Measurements from ENCODE around the gene FA2H.

FA2H gene

GRCh38 chr16:74721716-74722115 lies 52.9 kb downstream of the FA2H start:
- no peak for DNase-seq

DNA sequence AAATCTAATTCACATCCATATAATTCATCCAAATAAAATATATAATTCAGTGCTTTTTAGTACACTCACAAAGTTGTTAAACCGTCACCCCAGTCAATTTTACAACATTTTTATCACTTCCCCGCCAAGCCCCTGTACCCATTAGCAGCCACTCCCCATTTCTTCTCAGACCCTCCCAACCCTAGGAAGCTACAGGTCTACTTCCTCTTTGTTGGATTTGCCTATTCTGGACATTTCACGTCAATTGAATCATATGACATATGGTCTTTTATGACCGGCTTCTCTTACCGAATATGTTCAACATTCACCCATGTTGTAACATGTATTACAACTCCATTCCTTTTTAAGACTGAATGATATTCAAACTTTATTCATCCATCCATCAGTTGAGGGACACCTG lies 54.0 kb downstream of the FA2H start:
- DNase-seq: no peak

DNA sequence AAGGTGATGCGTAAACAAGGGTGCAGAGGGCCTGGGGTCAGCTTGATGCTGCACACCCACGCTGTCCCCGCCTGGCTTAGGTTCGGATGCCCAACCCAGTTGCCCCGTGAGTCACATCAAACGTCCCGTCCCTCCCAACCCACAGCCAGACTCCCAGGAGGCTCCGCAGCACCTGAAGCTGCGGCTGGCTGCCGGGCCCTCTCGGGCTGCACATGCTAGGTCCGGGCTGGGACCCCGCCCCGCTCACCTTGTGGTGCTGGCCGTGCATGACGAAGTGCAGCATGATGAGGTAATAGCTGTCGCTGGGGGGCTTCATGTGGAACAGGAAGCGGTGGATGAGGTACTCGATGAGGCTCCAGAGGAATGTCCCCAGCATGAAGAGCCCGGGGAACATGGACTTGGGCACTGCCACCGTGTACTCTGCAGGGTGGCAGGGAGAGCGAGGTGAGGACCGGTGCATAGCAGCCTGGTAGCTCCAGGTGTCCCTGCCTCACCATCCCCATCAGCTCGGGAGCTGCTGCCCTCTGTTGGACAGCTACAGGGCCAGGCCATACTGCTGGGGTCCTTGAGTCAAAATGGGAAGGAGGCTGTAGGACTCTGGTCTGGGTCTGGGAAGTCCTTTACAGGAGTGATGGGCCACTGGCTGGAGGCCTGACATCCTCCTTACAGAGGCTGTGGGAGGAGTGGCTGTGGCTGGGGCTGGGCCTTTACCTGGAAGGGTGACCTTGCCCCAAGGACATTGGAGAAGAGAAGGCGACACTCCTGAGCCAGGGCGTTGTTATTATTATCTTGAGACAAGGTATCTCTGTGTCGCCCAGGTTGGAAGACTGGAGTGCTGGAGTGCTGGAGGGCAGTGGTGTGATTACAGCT lies 55.6 kb downstream of the FA2H start:
- DNase-seq: no peak

DNA sequence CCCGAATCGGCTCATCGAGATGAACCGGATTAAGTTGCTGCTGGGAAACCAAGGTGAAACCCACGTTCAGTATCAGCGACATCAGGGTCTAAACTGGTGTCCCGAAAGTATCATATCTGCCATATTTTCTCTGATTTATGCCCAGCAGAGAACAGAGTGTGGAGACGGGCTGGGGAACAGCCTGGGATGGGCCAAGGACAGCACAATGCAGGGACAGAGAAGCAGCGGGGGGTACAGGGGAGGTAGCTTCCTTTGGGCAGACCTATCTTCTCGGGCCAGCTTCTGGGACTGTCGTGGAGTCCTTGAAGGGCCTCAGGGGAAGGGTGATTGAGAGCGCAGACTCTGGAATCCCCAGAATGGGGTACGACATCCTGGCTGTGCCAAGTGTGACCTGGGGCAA lies 56.5 kb downstream of the FA2H start:
- no peak for DNase-seq

DNA sequence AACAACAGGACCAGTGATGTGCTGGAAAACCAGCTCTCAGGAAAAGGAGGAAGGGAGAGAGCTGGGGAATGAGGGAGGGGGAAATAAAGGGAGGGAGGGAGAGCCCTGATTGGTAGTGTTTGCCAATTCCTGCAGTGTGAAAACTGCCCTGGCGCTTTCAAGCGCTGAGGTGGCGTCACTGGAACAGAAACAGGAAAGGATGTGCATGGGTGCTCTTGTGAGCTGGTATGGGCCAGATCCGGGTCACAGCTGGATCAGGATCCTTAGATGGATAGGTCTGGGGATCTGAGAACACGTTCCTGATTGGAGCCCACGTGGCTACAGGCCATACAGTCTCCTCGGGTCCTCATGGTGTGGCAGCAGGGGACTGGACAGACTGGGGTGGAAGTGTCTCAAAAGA lies 57.3 kb downstream of the FA2H start:
- no peak for DNase-seq

DNA sequence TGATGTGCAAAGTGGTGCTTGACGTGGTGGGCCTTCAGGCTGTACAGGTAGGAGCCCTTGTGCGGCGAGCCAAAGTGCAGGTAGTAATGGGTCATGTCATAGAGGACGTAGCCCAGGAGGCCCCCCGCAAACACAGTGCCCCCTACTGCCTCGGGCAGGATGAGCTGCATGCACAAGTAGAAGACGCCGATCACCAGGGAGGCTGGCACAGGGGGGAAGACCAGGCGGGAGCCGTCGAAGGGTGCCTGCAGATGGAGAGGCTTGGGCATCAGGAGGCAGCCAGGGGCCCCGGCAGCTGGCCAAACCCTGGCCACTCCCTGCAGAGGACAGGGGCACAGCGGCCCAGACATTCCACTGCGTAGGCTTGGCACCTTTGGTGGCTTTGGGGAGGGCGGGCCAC lies 58.3 kb downstream of the FA2H start:
- DNase-seq: no peak

- no peak for DNase-seq
These were observed 60.7 kb downstream of the FA2H start for GRCh38 chr16:74713876-74714275.

- no peak for DNase-seq
These were observed 61.3 kb downstream of the FA2H start for GRCh38 chr16:74713325-74713724.

DNA sequence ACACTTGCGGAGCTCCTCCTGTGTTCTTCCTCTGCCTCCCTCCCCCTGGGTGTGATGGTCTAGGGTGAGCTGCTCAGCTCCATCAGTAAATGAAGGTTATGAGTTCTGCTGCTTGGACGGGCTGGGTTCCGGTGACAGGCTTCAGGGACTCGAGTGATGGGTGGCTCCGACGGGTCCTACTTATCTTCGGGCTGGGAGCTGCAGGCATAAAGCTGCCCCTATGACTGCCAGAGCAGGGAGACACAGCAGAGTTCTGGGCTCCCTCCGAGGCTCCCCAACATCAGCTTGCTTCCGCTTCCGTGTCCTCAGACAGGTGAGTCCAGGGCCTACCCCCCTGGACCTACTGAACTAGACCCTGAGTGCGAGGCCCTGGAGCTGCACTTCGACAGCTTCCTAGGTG lies 62.7 kb downstream of the FA2H start:
- no peak for DNase-seq

DNA sequence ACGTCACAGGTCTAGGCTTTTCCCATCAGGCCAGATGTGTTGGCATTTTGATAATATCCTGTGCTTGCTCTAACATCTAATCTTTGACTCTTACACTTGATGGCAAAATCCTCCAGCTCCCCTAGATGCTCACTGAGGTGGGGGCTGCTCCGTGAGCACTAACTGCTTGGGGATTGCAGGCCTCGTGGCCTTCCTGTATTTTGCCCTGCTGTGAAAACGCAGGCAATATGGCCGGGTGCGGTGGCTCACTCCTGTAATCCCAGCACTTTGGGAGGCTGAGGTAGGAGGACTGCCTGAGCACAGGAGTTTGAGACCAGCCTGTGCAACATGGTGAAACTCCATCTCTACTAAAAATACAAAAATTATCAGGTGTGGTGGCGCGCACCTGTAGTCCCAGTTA lies 64.2 kb downstream of the FA2H start:
- no peak for DNase-seq

DNA sequence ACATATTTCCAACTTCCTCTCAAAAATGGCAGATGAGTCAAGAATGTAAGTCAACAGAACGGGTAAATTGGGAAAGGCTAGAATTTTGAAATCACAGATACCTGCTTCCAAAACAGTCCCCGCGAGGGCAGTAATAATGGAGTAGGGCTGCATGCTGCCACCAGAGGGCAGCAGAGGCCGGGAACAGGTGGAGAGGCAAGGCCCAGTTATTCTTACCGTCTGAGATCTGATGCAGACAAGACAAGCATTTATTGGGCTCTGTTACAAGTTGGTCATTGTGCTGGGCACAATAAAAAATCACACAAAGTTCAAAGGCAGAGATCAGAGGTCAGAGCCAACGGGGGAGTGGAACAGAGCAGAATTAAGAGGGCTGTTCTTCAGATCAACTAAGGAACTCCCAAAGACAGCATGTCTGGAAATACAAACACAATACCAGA lies 65.2 kb downstream of the FA2H start:
- peak; percentile 76 for DNase-seq

DNA sequence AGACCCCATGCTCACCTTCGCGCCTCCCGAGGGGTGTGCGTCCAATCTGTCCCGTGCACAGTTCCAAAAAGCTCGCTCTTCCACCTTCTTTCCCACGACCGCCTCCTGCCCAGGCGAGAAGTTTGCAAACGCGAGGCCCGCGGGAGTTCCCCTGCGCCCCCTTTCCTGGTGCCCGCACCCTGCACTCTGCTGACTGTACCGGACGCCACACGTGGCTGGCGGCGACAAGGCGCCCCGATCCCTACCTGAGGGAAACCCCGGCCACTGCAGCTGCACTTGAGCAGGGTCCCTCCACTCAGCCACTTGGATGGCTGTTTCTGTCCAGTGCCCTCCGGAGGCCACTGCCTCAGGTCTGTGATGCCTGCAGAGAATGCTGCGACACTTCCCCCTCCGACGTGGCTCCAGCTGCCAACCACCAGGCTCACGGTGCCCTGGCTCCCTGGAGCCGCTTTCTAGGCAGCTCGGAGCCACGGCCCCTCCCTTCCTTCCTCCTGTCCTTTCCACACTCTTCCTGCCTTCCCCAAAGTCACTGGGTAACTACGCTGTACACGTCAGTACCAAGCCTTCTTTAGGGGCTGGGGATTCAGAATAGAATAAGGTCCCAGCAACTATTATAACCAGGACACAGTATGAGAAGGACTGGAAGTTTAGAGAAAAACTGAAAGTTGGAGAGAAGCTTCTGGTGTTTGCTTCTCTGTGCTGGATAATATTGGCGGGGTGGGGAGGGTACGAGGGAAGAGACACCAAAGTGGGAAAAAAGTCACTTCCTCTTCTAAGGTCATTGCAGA lies 74.0 kb downstream of the FA2H start, which contains the start of gene MLKL:
TSS of gene MLKL (minus strand) at position 425 of the 788 bp plus-strand sequence. CDS start 5,105 bp downstream, outside the sequence.
- peak; percentile 59 for DNase-seq

- peak; percentile 56 for DNase-seq
These were observed 74.5 kb downstream of the FA2H start for GRCh38 chr16:74700116-74700437.

DNA sequence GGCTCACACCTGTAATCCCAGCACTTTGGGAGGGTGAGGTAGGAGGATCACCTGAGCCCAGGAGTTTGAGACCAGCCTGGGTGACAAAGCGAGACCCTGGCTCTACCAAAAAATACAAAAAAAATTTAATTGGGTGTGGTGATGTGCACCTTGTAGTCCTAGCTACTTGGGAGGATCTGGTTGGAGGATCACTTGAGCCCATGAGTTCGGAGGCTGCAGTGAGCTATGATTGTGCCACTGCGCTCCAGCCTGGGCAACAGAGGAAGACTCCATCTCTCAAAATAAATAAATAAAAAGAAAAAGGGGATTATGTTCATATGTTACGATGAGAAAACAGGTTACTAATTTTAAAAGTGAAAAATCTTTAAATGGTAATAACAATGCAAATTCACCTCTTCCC lies 75.0 kb downstream of the FA2H start:
- DNase-seq: no peak

GRCh38 chr16:74698222-74698621 lies 76.4 kb downstream of the FA2H start:
- DNase-seq: no peak

GRCh38 chr16:74695450-74696422 lies 78.9 kb downstream of the FA2H start:
- peak; percentile 75 for DNase-seq

DNA sequence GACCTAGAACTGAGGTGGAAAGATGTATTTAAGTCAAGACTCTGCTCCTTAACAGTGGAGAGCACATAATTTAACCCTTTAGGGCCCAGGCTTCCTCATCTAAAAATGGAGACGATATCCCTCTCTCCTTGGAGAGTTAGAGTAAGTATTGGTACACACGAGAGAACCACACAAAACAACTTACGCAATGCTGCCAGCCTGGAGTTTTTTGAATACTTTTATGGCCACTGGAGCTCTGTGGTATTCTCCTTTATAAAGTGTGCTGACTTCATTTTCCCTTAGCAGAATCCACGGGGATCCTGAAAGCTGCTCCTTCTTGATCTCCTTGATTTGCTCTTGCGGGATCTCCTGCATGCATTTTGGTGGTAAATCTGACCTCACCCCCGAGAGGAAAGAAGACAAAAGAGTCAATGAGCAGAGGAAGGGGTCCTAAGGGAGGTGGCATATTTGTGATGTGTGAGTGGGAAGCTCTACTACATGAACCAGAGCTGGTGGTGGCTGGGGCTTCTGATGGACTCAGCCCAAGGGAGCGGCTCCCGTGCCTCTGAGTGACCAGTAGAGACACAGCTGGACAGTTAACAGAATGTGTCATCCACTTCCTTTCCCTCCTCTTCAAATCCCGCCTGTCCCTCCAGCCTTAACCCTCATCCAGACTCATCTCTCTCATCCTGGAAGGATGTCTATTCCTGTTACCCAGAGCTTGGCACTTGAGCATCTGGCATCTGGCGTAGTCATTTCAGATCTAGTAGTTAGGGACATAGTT lies 83.3 kb downstream of the FA2H start:
- no peak for DNase-seq

DNA sequence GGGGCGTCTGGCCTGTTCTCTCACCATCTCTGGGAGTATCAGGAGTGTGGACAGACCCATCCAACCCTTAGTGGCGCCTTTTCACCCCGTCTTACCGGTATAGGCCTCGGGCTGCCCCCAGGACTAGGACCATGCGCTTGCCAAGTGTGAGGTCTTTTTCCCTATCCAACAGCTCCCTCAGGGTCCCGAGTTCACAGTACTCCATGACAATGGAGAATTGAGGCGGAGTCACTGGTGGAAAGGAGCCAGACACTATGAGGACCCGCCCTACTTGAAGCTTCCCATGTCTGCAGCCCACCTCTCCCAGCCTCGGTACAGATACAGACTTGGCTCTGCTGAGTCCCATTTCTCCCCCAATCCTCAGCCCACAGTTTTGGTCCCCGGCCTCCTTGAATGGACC lies 92.1 kb downstream of the FA2H start:
- no peak for DNase-seq

DNA sequence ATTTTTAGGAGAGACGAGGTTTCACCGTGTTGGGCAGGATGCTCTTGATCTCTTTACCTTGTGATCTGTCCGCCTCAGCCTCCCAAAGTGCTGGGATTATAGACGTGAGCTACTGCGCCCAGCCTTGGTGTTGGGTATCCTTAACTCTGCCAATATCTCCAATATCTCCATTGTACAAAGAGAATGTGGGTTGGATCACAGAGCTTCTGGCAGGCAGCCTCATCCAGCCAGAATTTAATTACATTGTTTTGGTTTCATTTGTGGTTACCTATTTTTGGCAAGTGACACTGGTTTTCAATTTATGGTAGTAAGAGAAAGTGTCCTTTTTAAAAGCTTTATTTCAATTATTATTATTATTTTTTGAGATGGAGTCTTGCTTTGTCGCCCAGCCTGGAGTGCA lies 93.9 kb downstream of the FA2H start:
- DNase-seq: no peak

DNA sequence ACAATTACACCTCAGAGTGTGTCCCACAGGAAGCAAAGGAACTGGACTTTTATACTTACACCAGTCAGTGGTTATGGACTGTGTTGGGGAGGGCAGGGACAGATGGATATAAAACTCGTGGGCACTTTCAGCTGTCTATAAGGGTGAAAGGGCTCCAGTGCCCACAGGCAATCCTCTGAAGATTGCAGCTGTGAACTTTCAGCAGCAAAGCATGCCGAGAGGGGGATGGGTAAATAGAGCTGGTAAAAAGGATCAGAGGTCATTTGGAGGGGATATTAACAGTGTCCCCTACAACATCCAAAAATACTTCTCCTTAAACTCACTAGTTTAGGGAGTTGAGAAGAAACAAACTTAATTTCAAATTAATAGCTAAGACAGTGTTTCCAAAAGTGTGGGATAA lies 94.6 kb downstream of the FA2H start:
- no peak for DNase-seq

DNA sequence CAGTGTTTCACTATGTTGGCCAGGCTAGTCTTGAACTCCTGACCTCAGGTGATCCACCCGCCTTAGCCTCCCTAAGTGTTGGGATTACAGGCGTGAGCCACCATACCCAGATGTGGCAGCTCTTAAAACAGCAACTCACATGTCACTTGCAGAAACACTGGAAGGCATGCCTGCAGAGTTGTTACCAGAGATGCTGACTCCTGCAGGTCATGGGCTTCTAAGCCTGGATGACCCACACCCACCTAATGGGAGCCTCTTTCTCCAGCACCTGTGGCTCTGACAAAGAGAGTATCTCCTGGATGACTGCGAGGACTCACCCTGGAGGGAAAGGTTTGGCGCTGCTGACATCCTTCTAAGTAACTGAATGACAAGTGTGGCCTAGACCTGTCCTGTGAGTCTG lies 96.8 kb downstream of the FA2H start:
- no peak for DNase-seq

DNA sequence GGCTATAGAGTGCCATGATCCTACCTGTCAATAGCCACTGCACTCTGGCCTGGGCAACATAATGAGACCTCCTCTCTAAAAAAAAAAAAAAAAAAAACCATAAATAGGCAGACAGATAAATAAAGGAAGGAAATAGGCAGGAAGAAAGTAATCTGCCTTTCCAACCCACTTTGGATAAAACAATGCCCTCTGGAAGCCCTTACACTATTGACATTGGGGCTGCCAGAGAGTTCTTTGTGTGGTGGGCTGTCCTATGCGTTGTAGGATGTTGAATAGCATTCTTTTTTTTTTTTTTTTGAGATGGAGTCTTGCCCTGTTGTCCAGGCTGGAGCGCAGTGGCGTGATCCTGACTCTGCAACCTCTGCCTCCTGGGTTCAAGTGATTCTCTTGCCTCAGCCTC lies 100.7 kb downstream of the FA2H start:
- no peak for DNase-seq

Measured in CD4-positive, alpha-beta T cell treated with Interferon gamma for 1 hour (primary cell).